HG03469 (cell line): Measurements from ENCODE around the gene INO80C.
"Not testable (repeated sequence)": the region's sequence is repeated elsewhere in the genome, so short reads cannot be mapped to it uniquely, and the experiment has no call there.

ENCODE experiments used
- ATAC-seq: cut with Tn5 transposase; IDR thresholded peaks from one replicate; pipeline ENCODE4 v1.9.1; 2021; ENCODE audit warnings: mild to moderate bottlenecking, moderate library complexity, moderate number of reproducible peaks; ENCODE audit not compliant: unreplicated experiment

Gene INO80C

GRCh38 chr18:35463827-35464226, 33.9 kb downstream of the INO80C start:
- ATAC-seq = no peak

GRCh38 chr18:35463050-35463449, 34.7 kb downstream of the INO80C start:
- ATAC-seq = no peak

GRCh38 chr18:35460736-35461161, 37.0 kb downstream of the INO80C start:
- ATAC-seq = no peak

GRCh38 chr18:35459997-35460396, 37.8 kb downstream of the INO80C start:
- no peak for ATAC-seq

GRCh38 chr18:35458677-35459441, 38.9 kb downstream of the INO80C start:
- ATAC-seq = no peak

GRCh38 chr18:35458271-35458670, 39.5 kb downstream of the INO80C start:
- ATAC-seq = no peak

- peak; percentile 36 for ATAC-seq
These were observed 40.5 kb downstream of the INO80C start for GRCh38 chr18:35457140-35457704.

- ATAC-seq = no peak
These were observed 41.6 kb downstream of the INO80C start for GRCh38 chr18:35455926-35456763.

GRCh38 chr18:35454803-35455202, 43.0 kb downstream of the INO80C start:
- ATAC-seq = no peak

GRCh38 chr18:35453065-35453464, 44.7 kb downstream of the INO80C start:
- not testable (repeated sequence) for ATAC-seq

- ATAC-seq = no peak
These were observed 45.8 kb downstream of the INO80C start for GRCh38 chr18:35451916-35452315.

GRCh38 chr18:35451032-35451431, 46.7 kb downstream of the INO80C start:
- no peak for ATAC-seq

- ATAC-seq = no peak
These were observed 53.1 kb downstream of the INO80C start for GRCh38 chr18:35444636-35445035.

- no peak for ATAC-seq
These were observed 53.9 kb downstream of the INO80C start for GRCh38 chr18:35443847-35444246.

GRCh38 chr18:35443434-35443833, 54.3 kb downstream of the INO80C start:
- ATAC-seq = no peak

GRCh38 chr18:35442701-35443100, 55.1 kb downstream of the INO80C start:
- ATAC-seq = no peak

GRCh38 chr18:35441857-35442595, 55.7 kb downstream of the INO80C start:
- ATAC-seq = no peak

GRCh38 chr18:35438480-35439234, 59.1 kb downstream of the INO80C start:
- no peak for ATAC-seq

- ATAC-seq = no peak
These were observed 59.9 kb downstream of the INO80C start for GRCh38 chr18:35437836-35438235.

GRCh38 chr18:35436076-35436649, 61.6 kb downstream of the INO80C start:
- no peak for ATAC-seq
